BJ (cell line): Measurements from ENCODE around the gene ZNF423. TPM values are rescaled to one million over a fixed set of nuclear protein-coding genes. Genes with fewer than 3 reads are reported as not detected.

Source experiments
- CTCF ChIA-PET: fragments of 350-600 bp; formaldehyde crosslinking; extraction: SDS; loops from one replicate; lab custom pipeline; 2021; ENCODE audit warnings: antibody characterized with exemption, inconsistent platforms; lab: Yijun Ruan, JAX
- POLR2A ChIA-PET: fragments of 300-600 bp; sonication (Branson Sonifier 250); formaldehyde crosslinking; extraction: SDS; loops from one replicate; lab custom pipeline; 2021; ENCODE audit warnings: antibody characterized with exemption; lab: Charles Lee
- DNase-seq: peaks from one replicate; pipeline ENCODE4 v3.0.0-alpha.2; 2011; ENCODE audit warnings: low read depth
- H3K27me3 ChIP-seq: 2 replicates; pipeline ENCODE4 v1.6.0; 2011; ENCODE audit warnings: low read length; ENCODE audit not compliant: control insufficient read depth, insufficient read depth
- H3K36me3 ChIP-seq: 2 replicates; pipeline ENCODE4 v1.5.1; 2011; ENCODE audit warnings: low read length; ENCODE audit not compliant: control insufficient read depth, insufficient read depth
- H3K4me3 ChIP-seq: 2 replicates; pipeline ENCODE4 v1.5.1; 2011; ENCODE audit warnings: low read depth, mild to moderate bottlenecking, control low read depth, low read length
- polyA plus RNA-seq: library from polyadenylated mRNA; depleted of rRNA; stranded (reverse); fragments of >200 nt; gene quantifications from 2 replicates; pipeline ENCODE4 v1.2.3, GENCODE V29; 2011
- TF ChIP-seq, protein P1 (sequence below): IDR thresholded peaks from 2 replicates; pipeline ENCODE4 v1.5.1; 2011; ENCODE audit warnings: low read depth, mild to moderate bottlenecking, control low read depth, inconsistent platforms, low read length, moderate library complexity; ENCODE audit not compliant: insufficient read depth

The ZNF423 gene
- polyA plus RNA-seq, 1 experiment, result 0.22 TPM

DNA sequence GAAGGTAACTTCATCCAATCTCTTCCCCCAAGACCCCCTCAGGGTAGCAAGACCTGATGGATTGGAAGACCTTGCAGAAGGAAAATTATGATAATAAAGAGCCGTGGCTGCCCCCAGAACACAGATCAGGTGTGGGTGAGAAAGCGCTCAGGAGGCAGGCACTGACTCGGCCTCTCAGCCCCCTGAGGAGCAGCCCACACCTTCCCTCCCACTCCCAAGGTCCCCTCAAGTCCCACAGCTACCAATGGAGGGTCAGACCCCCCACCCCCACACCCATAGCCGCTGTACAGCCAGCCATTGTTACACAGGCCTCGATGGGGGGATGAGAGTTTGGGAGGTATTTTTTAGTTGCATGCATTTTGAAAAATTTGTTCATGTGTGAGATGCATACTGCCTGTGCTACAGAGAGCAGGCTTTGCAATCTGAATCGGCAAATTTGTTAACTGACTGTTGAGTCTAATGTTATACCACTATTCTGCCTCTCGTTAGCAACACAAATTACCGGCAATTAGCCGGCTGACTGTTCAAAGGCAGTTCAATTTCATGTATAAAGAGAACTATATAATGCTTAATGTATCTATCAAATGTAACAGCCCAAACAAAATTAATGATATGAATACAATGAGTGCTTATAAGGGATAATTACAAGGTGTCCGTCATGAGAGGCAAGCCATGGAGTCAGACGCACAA is 270.6 kb downstream of the ZNF423 start:
- H3K27me3 ChIP-seq, result no peaks in the 10 kb centered on the region
- no peak overlapping the region for H3K4me3 ChIP-seq
- CTCF ChIA-PET, result no interaction called here
- no peak for DNase-seq
- TF ChIP-seq, protein P1, sequence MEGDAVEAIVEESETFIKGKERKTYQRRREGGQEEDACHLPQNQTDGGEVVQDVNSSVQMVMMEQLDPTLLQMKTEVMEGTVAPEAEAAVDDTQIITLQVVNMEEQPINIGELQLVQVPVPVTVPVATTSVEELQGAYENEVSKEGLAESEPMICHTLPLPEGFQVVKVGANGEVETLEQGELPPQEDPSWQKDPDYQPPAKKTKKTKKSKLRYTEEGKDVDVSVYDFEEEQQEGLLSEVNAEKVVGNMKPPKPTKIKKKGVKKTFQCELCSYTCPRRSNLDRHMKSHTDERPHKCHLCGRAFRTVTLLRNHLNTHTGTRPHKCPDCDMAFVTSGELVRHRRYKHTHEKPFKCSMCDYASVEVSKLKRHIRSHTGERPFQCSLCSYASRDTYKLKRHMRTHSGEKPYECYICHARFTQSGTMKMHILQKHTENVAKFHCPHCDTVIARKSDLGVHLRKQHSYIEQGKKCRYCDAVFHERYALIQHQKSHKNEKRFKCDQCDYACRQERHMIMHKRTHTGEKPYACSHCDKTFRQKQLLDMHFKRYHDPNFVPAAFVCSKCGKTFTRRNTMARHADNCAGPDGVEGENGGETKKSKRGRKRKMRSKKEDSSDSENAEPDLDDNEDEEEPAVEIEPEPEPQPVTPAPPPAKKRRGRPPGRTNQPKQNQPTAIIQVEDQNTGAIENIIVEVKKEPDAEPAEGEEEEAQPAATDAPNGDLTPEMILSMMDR, result no peak
- POLR2A ChIA-PET, result no interaction called here
- H3K36me3 ChIP-seq, result no peaks in the 10 kb centered on the region

DNA sequence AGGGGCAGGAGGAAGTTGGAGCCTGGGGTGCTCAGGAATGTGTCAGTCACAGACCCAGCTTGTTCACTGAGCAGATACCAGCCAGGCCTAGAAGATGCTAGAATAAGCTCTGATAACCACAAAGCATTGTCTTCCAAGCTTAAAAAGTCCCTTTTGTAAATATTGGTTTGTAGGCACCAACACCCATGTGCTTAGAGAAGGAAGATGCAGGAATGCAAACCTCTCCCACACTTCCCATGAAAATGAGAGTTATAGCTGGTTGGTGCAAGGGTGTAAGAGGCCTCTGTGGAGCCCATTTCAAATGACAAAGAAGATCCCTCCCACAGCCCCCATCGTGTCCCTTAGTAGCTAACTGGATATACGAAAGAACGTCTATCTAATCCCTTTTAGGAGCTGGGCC is 272.0 kb downstream of the ZNF423 start:
- Histone ChIP-seq H3K4me3 (no peak overlapping the region), H3K27me3 (no peaks in the 10 kb centered on the region), H3K36me3 (no peaks in the 10 kb centered on the region)
- CTCF ChIA-PET, result interaction anchor here (1.5 to 2.2 kb wide), 2 partner anchors 9 kb away, joined by 3 to 15 read pairs; no protein-coding TSS in a partner anchor
- no peak for DNase-seq
- TF ChIP-seq, protein P1, result no peak
- POLR2A ChIA-PET, result no interaction called here

DNA sequence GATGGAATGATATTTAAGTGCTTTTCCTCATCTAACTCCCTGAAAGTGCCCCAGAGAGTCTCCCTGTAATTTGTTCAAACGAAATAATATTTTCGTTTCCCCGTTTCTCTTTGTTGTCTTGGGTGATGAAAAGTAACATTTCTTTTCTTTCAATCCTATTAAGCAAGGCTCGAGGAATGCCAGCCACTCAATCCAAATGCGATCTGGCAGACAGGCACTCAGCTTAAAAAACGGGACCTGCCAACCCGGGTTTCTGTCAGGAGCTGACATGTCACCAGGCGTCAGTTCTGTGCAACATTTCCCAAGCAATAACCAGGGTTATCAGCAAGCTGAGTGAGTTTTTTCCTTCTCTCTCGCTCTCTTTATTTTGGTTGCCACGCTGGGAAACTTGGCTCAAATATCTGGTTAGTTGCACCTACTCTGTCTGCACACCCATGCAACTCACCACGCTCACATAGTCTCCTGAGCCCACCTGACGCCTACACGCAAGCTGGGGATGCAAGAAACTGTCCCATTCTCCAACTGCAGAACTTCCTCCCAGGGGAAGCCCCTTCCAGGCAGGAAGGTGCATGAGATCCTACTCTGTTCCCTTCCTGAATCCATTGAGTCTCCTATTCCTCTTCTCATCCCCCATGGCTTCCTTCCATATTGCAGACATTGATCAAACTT is 274.1 kb downstream of the ZNF423 start:
- TF ChIP-seq, protein P1, result no peak
- ChIA-PET CTCF (no interaction called here), POLR2A (no interaction called here)
- H3K4me3 ChIP-seq, result no peak overlapping the region
- H3K27me3 ChIP-seq, result no peaks in the 10 kb centered on the region
- DNase-seq, result no peak
- no peaks in the 10 kb centered on the region for H3K36me3 ChIP-seq

DNA sequence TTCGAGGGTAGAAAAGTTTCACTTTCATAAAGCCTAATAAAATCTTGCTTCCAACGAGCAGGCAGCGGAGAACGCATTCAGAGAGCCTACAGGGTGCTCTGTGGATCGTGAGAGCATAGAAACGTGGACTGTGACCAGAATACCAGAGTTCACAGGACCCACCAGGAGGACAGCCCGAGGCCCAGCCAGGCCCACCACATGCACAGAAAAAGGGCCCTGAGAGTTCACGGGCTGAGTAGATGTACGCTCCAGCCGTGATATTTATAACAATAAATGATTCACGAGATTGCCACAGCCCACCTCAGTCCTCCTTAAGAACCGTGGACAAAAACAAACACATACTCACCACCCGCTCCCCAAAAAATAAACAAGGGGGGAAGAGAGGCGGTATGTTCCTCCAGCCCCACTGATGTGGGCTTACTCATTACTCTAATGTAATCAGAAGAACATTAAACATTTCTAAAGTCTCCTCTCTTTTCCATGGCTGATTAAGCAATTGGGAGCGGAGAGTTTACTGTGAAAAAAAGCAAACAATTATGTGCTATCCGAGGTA is 275.1 kb downstream of the ZNF423 start:
- ChIA-PET POLR2A (no interaction called here), CTCF (no interaction called here)
- no peaks in the 10 kb centered on the region for H3K27me3 ChIP-seq
- DNase-seq, result no peak
- TF ChIP-seq, protein P1, result no peak
- no peaks in the 10 kb centered on the region for H3K36me3 ChIP-seq
- H3K4me3 ChIP-seq, result no peak overlapping the region

DNA sequence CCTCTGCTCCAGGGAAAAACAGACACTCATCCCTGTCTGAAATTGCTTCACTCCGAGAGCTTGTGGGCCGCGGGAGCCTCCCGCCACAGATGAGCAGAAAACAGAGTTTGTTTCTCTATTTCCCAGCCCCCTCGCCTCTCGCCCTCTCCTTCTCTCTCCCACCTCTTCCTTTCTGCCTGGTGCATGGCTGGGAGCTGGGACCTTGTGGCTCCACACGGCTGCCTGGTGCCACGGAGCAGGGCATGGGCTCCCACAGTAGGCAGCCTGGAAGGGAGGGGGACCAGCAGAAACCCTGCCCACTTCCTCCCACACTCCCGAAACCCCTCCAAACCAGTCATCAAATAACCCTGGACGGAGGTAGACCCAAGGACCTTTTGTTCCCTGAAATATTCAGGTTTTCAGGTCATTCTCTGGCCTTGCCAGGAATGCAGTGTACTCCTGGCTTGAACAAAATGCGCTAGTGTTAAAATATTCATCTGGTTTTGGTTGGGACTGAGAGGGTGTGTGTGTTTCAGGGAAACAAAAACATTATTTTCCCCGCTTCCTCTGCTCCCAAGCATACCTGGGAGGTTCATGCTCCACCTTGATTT is 277.4 kb downstream of the ZNF423 start:
- POLR2A ChIA-PET, result no interaction called here
- no peaks in the 10 kb centered on the region for H3K36me3 ChIP-seq
- DNase-seq, result no peak
- CTCF ChIA-PET, result interaction anchor here (1.3 to 1.7 kb wide), 2 partner anchors 8 to 14 kb away, joined by 3 to 9 read pairs; no protein-coding TSS in a partner anchor
- H3K27me3 ChIP-seq, result no peaks in the 10 kb centered on the region
- no peak overlapping the region for H3K4me3 ChIP-seq
- TF ChIP-seq, protein P1, result no peak
